Gastroesophageal sphincter (tissue), 3 donors: ENCODE data around the gene USH1G.

Experiments
- CTCF ChIP-seq, 4 experiments: fragments of 200-600 bp in 2 of 4; fragments of 450-650 bp in 2 of 4; sonication (generic) in 1 of 4; IDR thresholded peaks; one replicate each; pipeline ENCODE4 v1.5.1; 2017 to 2019; ENCODE audit warnings: antibody characterized with exemption in 4 of 4, mild to moderate bottlenecking in 2 of 4, moderate library complexity in 2 of 4
- POLR2A ChIP-seq, 2 donors: fragments of 450-650 bp; IDR thresholded peaks; one replicate each; pipeline ENCODE4 v1.6.1; 2017; ENCODE audit warnings: antibody characterized with exemption in 2 of 2, mild to moderate bottlenecking in 2 of 2, moderate library complexity in 1 of 2

DNA sequence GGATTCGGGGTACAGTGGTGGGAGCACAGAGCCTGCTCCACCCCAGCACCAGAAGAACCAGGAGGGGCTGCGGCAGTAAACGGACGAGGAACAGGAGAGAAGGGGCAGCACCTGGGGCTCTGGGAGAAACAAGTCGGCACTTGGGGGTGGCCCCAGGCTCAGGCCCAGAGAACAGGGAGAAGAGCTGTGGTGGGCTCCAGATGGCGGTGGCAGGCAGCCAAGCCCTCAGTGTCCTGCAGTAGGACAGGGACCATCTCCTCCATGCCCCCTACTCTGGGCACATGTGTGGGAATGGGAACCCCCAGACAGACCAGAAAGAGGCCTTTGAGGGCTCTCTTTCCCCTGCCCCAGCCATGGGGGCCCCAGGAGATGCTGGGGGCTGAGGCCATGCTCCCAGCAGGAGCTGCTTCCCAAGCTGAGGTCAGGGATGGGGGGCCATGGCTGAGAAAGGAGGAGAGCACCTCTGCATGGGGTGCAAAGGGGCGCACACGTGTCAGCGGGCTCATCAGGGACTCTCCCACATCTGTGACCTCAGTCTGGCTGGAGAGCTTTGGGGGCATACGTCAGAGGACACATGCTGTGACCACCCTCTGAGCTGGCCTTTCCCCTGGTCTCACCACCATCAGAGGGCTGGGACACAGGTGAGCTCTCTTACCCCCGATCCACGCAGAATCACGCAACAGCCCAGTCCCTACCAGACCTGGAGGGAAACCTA lies 6.8 kb downstream of the USH1G start:
- TF ChIP-seq CTCF (IDR thresholded peaks at IDR 0.05): no peak
- TF ChIP-seq POLR2A (IDR thresholded peaks at IDR 0.05): no peak
